Neutrophil (primary cell): ENCODE measurements around the gene PLXNA4.

Experiments used
- H3K27ac ChIP-seq: fragments of 200-600 bp; sonication (generic); 2 replicates; pipeline ENCODE4 v1.5.1; 2016; ENCODE audit warnings: mild to moderate bottlenecking, moderate library complexity
- H3K27me3 ChIP-seq: fragments of 200-600 bp; sonication (generic); 2 replicates; pipeline ENCODE4 v1.6.0; 2016; ENCODE audit warnings: mild to moderate bottlenecking
- H3K36me3 ChIP-seq: fragments of 200-600 bp; sonication (generic); 2 replicates; pipeline ENCODE4 v1.5.1; 2017
- H3K4me1 ChIP-seq, 2 experiments: fragments of 200-600 bp in 1 of 2; sonication (generic) in 1 of 2; 1 replicate in 1 of 2; 2 replicates in 1 of 2; pipeline versions ENCODE4 v1.5.1 to v1.6.1; 2013 to 2016; ENCODE audit warnings: low read depth in 1 of 2, low read length in 1 of 2, mild to moderate bottlenecking in 1 of 2, moderate library complexity in 1 of 2; ENCODE audit not compliant: control insufficient read depth in 1 of 2, insufficient read depth in 1 of 2
- H3K4me3 ChIP-seq, 2 experiments: fragments of 200-600 bp in 1 of 2; sonication (generic) in 1 of 2; 1 replicate in 1 of 2; 2 replicates in 1 of 2; pipeline ENCODE4 v1.5.1; 2013 to 2016; ENCODE audit warnings: low read depth in 1 of 2, low read length in 1 of 2, mild to moderate bottlenecking in 1 of 2, moderate library complexity in 1 of 2
- H3K9me3 ChIP-seq: fragments of 200-600 bp; sonication (generic); 2 replicates; pipeline ENCODE4 v1.5.1; 2016
- TF ChIP-seq, protein P1 (sequence below): fragments of 200-600 bp; sonication (generic); IDR thresholded peaks from 2 replicates; pipeline ENCODE4 v1.5.1; 2016; ENCODE audit warnings: antibody characterized with exemption

PLXNA4 gene

DNA sequence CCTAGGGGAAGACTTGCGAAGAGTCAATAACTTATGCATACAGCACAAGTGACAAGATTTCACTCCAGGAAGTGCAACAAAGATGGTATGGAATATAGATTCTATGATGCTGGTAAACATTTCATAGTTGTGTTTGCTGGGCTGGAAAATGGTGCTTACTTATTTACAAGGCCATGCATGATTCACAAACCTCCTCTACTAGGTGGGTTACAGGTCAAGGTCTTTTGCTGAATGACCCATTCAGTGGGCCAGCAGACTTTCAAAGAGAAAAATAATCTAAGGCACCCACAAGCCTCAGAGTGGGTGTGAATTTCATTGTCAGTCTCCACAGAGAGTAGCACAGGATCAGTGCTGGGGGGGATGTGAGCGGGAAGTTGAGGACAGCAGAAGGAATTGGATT lies 378.5 kb downstream of the PLXNA4 start:
- Histone ChIP-seq H3K27me3 (no peaks in the 10 kb centered on the region), H3K9me3 (no peaks in the 10 kb centered on the region), H3K36me3 (no peaks in the 10 kb centered on the region), H3K27ac (no peak overlapping the region), H3K4me1 (no peaks in the 10 kb centered on the region), H3K4me3 (no peak overlapping the region)
- TF ChIP-seq, protein P1, sequence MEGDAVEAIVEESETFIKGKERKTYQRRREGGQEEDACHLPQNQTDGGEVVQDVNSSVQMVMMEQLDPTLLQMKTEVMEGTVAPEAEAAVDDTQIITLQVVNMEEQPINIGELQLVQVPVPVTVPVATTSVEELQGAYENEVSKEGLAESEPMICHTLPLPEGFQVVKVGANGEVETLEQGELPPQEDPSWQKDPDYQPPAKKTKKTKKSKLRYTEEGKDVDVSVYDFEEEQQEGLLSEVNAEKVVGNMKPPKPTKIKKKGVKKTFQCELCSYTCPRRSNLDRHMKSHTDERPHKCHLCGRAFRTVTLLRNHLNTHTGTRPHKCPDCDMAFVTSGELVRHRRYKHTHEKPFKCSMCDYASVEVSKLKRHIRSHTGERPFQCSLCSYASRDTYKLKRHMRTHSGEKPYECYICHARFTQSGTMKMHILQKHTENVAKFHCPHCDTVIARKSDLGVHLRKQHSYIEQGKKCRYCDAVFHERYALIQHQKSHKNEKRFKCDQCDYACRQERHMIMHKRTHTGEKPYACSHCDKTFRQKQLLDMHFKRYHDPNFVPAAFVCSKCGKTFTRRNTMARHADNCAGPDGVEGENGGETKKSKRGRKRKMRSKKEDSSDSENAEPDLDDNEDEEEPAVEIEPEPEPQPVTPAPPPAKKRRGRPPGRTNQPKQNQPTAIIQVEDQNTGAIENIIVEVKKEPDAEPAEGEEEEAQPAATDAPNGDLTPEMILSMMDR = no peak

DNA sequence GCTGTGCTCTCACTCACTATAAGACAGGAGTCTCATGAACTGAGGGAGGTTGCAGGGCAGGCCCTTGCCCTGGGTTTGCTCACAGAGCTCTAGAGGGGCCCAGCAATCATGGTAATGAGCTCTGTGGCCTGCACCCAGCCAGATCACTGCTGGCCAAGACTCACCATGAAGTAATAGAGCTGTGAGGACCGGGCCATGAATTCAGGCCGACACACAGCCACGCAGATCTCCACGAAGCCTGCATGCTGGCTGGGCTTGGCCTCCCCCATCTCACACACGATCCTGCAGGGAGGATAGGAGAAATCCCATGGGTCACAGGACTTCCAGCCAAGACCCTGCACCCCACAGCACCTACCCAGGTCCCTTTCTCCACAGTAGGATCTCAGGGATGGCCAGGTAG lies 382.4 kb downstream of the PLXNA4 start:
- H3K9me3 ChIP-seq = no peaks in the 10 kb centered on the region
- TF ChIP-seq, protein P1 = no peak
- H3K27ac ChIP-seq = no peak overlapping the region
- no peaks in the 10 kb centered on the region for H3K4me1 ChIP-seq
- H3K36me3 ChIP-seq = no peaks in the 10 kb centered on the region
- H3K4me3 ChIP-seq = no peak overlapping the region
- H3K27me3 ChIP-seq = no peaks in the 10 kb centered on the region

DNA sequence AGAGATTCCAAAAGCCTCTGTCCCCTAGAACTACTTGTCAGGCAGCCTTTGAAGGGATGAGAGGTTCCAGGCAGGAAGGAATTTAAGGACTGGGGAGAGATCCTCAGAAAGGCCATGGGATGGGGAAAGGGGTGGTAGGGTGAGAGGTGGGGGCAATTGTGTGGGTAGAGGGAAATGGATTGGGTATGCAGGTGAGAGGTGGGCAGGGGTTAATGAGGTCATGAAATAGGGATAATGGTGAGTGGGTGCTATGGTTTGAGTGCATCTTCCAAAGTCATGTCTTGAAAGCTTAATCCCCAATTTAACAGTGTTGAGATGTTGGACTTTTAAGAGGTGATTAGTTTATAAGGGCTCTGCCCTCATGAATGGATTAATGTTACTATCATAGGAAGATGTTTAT lies 383.5 kb downstream of the PLXNA4 start:
- Histone ChIP-seq H3K36me3 (no peaks in the 10 kb centered on the region), H3K9me3 (no peaks in the 10 kb centered on the region), H3K4me3 (no peak overlapping the region), H3K27me3 (no peaks in the 10 kb centered on the region), H3K27ac (no peak overlapping the region), H3K4me1 (no peaks in the 10 kb centered on the region)
- TF ChIP-seq, protein P1 = no peak

DNA sequence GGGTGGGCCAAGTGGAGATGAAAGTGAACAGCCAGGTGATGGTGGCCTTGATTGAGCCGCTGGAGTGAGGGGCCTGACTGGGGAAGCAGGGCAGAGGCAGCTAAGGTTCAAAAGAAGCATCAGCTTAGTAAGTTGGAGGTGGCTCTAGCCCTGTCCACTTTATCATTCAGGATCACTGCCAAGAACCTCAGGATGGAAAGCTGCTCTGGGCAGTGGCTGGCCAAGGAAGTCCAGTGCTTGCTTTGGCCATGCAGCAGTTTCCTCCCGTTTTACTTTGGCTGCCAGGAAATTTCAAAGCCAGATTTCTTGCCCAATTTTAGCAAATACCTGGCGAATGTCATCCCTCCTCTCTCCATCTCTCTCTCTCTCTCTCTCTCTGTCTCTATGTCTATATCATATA lies 384.9 kb downstream of the PLXNA4 start:
- Histone ChIP-seq H3K36me3 (no peaks in the 10 kb centered on the region), H3K4me1 (no peaks in the 10 kb centered on the region), H3K4me3 (no peak overlapping the region), H3K9me3 (peaks cover 7% of the 10 kb centered on the region), H3K27ac (no peak overlapping the region), H3K27me3 (no peaks in the 10 kb centered on the region)
- TF ChIP-seq, protein P1 = no peak

DNA sequence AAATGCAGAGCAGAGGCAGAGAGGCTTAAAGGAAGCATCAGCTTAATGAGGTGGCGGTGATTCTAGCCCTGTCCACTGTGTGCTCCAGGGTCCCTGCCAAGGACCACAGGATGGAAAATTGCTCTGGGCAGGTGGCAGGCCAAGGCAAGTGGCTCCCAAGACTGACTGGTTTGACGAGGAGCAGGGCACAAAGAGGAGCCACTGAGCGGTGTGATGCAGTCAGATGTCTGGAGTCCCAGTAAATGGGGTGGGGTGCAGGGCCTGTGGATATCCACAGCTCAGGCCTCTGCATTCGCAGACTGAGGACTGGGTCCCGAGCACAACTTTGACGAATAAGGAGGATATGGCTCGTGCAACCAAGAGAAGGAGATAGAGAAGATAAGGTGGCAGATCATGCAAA lies 385.6 kb downstream of the PLXNA4 start:
- no peaks in the 10 kb centered on the region for H3K4me1 ChIP-seq
- H3K4me3 ChIP-seq = no peak overlapping the region
- TF ChIP-seq, protein P1 = no peak
- H3K9me3 ChIP-seq = peaks cover 7% of the 10 kb centered on the region
- no peak overlapping the region for H3K27ac ChIP-seq
- no peaks in the 10 kb centered on the region for H3K27me3 ChIP-seq
- H3K36me3 ChIP-seq = no peaks in the 10 kb centered on the region

DNA sequence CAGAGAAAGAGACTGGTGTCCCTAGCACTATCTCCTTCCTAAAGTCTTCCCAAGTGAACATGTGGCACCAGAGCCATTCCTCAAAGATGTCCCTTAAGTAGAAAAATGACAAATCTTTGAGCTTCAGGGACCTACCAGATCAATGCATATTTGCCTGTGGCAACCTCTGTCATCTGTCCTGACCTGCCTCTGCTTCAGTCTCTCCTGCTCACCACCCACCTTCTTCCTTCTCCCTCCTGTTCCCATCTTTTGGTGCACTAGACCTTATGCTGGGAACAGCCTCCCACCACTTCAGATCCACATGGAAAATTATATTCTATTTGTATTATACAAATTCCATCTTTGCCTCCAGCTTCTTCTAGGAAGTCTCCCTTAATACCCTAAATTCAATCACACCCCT lies 386.4 kb downstream of the PLXNA4 start:
- Histone ChIP-seq H3K27ac (no peak overlapping the region), H3K4me3 (no peak overlapping the region), H3K9me3 (peaks cover 7% of the 10 kb centered on the region), H3K36me3 (no peaks in the 10 kb centered on the region), H3K27me3 (no peaks in the 10 kb centered on the region), H3K4me1 (no peaks in the 10 kb centered on the region)
- TF ChIP-seq, protein P1 = no peak
